Hepatocyte (in vitro differentiated cells): ENCODE measurements around the gene SHROOM2.

Experiments
- EZH2 ChIP-seq: fragments of 200-600 bp; sonication (generic); IDR thresholded peaks from 2 replicates; pipeline ENCODE4 v1.6.1; 2016; ENCODE audit warnings: antibody characterized with exemption, mild to moderate bottlenecking, borderline replicate concordance
- EZH2phosphoT487 ChIP-seq: fragments of 200-600 bp; sonication (generic); IDR thresholded peaks from one replicate; pipeline ENCODE4 v1.6.1; 2018; ENCODE audit warnings: antibody characterized with exemption, mild to moderate bottlenecking, low read depth, moderate library complexity; ENCODE audit not compliant: unreplicated experiment, severe bottlenecking
- TF ChIP-seq, protein P1 (sequence below): fragments of 200-600 bp; sonication (generic); IDR thresholded peaks from 2 replicates; pipeline ENCODE4 v1.5.1; 2016; ENCODE audit warnings: antibody characterized with exemption, mild to moderate bottlenecking; ENCODE audit not compliant: poor library complexity

DNA sequence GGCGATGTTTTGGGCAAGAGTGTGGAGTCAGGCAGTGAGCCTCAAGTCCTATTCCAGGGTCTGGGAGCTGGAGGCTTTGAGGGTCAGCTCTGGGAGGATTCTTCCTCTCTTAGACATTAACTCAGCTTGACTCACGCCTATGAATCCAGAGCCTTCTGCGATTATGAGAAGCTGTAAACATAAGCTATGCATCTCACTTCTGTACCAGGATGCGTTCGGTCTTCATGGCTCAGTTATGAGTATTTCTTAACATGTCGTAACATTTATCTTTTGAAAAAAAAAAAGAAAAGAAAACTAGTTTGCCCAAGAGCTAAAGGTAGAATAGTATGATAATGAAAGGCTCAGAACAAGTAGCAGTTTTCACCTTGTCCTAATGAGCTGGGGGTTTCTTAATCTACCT, 4.6 kb downstream of the SHROOM2 start:
- TF ChIP-seq, protein P1, sequence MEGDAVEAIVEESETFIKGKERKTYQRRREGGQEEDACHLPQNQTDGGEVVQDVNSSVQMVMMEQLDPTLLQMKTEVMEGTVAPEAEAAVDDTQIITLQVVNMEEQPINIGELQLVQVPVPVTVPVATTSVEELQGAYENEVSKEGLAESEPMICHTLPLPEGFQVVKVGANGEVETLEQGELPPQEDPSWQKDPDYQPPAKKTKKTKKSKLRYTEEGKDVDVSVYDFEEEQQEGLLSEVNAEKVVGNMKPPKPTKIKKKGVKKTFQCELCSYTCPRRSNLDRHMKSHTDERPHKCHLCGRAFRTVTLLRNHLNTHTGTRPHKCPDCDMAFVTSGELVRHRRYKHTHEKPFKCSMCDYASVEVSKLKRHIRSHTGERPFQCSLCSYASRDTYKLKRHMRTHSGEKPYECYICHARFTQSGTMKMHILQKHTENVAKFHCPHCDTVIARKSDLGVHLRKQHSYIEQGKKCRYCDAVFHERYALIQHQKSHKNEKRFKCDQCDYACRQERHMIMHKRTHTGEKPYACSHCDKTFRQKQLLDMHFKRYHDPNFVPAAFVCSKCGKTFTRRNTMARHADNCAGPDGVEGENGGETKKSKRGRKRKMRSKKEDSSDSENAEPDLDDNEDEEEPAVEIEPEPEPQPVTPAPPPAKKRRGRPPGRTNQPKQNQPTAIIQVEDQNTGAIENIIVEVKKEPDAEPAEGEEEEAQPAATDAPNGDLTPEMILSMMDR: no peak
- TF ChIP-seq EZH2phosphoT487: no peak
- TF ChIP-seq EZH2: no peak
